ENCODE measurements around the gene TNF. TPM values are rescaled to one million over a fixed set of nuclear protein-coding genes. Genes with fewer than 3 reads are reported as not detected.

TNF gene
- total and polyA plus RNA-seq, 2 of the 13 experiments (the other 11 are each of a cell fraction or from before 2014, with no cell fraction given) = not detected

DNA sequence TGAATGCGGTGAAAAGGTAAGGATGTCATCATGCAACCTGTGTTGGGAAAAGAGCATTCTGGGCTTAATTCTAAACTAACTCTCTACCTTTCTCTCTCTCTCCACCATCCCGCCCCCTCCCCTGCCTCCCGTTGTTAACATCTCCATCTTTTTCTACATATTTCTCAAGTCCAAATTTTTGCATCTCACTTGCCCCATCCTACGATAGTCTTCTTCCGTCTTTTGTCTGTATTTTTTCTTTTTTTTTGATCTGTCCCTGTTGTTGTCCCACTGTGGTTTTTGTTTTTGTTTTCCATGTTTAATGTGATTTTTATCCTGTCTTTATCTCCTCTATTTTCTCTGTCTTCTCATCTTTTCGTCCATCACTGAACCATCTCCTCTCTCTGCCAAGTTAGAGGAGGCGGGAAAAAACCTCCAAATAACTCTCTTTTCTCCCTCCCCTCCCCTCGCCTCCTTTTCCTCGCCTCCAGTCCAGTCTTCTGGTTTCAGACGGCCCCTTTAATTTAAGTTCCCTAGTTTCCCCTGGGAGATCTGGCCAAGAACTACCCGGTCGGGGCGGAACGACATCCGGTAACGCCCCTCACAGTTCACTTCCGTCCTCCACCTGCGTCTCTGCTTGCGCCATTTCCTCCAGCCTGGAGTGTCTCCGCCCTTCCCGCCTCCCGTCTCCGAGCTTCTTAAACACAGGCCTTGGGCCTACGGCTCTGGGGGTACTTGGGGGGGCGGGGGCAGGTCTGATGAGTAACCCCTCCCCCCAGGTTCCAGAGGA, 28.2 kb upstream of the TNF start, which contains the start of gene NFKBIL1 (continued):
- TF ChIP-seq, protein P1, sequence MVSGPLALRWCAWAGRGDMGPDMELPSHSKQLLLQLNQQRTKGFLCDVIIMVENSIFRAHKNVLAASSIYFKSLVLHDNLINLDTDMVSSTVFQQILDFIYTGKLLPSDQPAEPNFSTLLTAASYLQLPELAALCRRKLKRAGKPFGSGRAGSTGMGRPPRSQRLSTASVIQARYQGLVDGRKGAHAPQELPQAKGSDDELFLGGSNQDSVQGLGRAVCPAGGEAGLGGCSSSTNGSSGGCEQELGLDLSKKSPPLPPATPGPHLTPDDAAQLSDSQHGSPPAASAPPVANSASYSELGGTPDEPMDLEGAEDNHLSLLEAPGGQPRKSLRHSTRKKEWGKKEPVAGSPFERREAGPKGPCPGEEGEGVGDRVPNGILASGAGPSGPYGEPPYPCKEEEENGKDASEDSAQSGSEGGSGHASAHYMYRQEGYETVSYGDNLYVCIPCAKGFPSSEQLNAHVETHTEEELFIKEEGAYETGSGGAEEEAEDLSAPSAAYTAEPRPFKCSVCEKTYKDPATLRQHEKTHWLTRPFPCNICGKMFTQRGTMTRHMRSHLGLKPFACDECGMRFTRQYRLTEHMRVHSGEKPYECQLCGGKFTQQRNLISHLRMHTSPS (CRISPR knock-in tag; IDR thresholded peaks at IDR 0.05; ENCODE audit: low read depth) = no peak
- TF ChIP-seq PHF5A (CRISPR knock-in tag; IDR thresholded peaks at IDR 0.05; ENCODE audit: low read depth, unreplicated experiment) = no peak
- no peak for TF ChIP-seq ZNF678 (CRISPR knock-in tag; IDR thresholded peaks at IDR 0.05)
- no peak for TF ChIP-seq SMAD9 (CRISPR knock-in tag; IDR thresholded peaks at IDR 0.05)
- TF ChIP-seq, protein P2, sequence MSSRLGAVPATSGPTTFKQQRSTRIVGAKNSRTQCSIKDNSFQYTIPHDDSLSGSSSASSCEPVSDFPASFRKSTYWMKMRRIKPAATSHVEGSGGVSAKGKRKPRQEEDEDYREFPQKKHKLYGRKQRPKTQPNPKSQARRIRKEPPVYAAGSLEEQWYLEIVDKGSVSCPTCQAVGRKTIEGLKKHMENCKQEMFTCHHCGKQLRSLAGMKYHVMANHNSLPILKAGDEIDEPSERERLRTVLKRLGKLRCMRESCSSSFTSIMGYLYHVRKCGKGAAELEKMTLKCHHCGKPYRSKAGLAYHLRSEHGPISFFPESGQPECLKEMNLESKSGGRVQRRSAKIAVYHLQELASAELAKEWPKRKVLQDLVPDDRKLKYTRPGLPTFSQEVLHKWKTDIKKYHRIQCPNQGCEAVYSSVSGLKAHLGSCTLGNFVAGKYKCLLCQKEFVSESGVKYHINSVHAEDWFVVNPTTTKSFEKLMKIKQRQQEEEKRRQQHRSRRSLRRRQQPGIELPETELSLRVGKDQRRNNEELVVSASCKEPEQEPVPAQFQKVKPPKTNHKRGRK (CRISPR knock-in tag; IDR thresholded peaks at IDR 0.05) = peak; percentile 90; the same call in 1 of the 2 replicates
- TF ChIP-seq KMT2B (CRISPR knock-in tag; IDR thresholded peaks at IDR 0.05) = peak; percentile 80
- peak; percentile 75; the same call in 1 of the 2 replicates for TF ChIP-seq ZNF747 (CRISPR knock-in tag; IDR thresholded peaks at IDR 0.05; ENCODE audit: borderline replicate concordance)
- peak; percentile 37 to 63; a peak in 3 of 4 replicates for TF ChIP-seq POLR2A (IDR thresholded peaks at IDR 0.05; ENCODE audit: insufficient read depth in 1 of 2, low read depth in 2 of 2, low read length in 2 of 2)
- TF ChIP-seq, protein P3, sequence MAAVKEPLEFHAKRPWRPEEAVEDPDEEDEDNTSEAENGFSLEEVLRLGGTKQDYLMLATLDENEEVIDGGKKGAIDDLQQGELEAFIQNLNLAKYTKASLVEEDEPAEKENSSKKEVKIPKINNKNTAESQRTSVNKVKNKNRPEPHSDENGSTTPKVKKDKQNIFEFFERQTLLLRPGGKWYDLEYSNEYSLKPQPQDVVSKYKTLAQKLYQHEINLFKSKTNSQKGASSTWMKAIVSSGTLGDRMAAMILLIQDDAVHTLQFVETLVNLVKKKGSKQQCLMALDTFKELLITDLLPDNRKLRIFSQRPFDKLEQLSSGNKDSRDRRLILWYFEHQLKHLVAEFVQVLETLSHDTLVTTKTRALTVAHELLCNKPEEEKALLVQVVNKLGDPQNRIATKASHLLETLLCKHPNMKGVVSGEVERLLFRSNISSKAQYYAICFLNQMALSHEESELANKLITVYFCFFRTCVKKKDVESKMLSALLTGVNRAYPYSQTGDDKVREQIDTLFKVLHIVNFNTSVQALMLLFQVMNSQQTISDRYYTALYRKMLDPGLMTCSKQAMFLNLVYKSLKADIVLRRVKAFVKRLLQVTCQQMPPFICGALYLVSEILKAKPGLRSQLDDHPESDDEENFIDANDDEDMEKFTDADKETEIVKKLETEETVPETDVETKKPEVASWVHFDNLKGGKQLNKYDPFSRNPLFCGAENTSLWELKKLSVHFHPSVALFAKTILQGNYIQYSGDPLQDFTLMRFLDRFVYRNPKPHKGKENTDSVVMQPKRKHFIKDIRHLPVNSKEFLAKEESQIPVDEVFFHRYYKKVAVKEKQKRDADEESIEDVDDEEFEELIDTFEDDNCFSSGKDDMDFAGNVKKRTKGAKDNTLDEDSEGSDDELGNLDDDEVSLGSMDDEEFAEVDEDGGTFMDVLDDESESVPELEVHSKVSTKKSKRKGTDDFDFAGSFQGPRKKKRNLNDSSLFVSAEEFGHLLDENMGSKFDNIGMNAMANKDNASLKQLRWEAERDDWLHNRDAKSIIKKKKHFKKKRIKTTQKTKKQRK (IDR thresholded peaks at IDR 0.05; ENCODE audit: low read length) = no peak
- TF ChIP-seq, protein P4, sequence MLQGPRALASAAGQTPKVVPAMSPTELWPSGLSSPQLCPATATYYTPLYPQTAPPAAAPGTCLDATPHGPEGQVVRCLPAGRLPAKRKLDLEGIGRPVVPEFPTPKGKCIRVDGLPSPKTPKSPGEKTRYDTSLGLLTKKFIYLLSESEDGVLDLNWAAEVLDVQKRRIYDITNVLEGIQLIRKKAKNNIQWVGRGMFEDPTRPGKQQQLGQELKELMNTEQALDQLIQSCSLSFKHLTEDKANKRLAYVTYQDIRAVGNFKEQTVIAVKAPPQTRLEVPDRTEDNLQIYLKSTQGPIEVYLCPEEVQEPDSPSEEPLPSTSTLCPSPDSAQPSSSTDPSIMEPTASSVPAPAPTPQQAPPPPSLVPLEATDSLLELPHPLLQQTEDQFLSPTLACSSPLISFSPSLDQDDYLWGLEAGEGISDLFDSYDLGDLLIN (CRISPR knock-in tag; IDR thresholded peaks at IDR 0.05; ENCODE audit: borderline replicate concordance) = no peak
- TF ChIP-seq, protein P5, sequence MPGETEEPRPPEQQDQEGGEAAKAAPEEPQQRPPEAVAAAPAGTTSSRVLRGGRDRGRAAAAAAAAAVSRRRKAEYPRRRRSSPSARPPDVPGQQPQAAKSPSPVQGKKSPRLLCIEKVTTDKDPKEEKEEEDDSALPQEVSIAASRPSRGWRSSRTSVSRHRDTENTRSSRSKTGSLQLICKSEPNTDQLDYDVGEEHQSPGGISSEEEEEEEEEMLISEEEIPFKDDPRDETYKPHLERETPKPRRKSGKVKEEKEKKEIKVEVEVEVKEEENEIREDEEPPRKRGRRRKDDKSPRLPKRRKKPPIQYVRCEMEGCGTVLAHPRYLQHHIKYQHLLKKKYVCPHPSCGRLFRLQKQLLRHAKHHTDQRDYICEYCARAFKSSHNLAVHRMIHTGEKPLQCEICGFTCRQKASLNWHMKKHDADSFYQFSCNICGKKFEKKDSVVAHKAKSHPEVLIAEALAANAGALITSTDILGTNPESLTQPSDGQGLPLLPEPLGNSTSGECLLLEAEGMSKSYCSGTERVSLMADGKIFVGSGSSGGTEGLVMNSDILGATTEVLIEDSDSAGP (CRISPR knock-in tag; IDR thresholded peaks at IDR 0.05; ENCODE audit: borderline replicate concordance) = peak; percentile 95
- TF ChIP-seq, protein P6, sequence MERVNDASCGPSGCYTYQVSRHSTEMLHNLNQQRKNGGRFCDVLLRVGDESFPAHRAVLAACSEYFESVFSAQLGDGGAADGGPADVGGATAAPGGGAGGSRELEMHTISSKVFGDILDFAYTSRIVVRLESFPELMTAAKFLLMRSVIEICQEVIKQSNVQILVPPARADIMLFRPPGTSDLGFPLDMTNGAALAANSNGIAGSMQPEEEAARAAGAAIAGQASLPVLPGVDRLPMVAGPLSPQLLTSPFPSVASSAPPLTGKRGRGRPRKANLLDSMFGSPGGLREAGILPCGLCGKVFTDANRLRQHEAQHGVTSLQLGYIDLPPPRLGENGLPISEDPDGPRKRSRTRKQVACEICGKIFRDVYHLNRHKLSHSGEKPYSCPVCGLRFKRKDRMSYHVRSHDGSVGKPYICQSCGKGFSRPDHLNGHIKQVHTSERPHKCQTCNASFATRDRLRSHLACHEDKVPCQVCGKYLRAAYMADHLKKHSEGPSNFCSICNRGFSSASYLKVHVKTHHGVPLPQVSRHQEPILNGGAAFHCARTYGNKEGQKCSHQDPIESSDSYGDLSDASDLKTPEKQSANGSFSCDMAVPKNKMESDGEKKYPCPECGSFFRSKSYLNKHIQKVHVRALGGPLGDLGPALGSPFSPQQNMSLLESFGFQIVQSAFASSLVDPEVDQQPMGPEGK (CRISPR knock-in tag; IDR thresholded peaks at IDR 0.05) = peak; percentile 94; the same call in 1 of the 2 replicates
- no peak; the same call in 1 of the 2 replicates for TF ChIP-seq REPIN1 (CRISPR knock-in tag; IDR thresholded peaks at IDR 0.05; ENCODE audit: borderline replicate concordance, low read depth)
- no peak for TF ChIP-seq MZF1 (CRISPR knock-in tag; IDR thresholded peaks at IDR 0.05; ENCODE audit: borderline replicate concordance)
- peak; percentile 25; the same call in 1 of the 2 replicates for TF ChIP-seq PPARG (CRISPR knock-in tag; conservative IDR thresholded peaks at IDR 0.05)
- no peak for TF ChIP-seq MAF1 (CRISPR knock-in tag; IDR thresholded peaks at IDR 0.05; ENCODE audit: borderline replicate concordance)
